Astrocyte of the cerebellum (primary cell): ENCODE measurements around the gene MYH3.

Source experiments
- DNase-seq: peaks from one replicate; pipeline ENCODE4 v3.0.0-alpha.2; 2011; ENCODE audit warnings: low read depth
- H3K4me3 ChIP-seq: 2 replicates; pipeline ENCODE4 v1.5.1; 2011; ENCODE audit warnings: mild to moderate bottlenecking, low read depth, low read length, moderate library complexity
- CTCF ChIP-seq: IDR thresholded peaks from 2 replicates; pipeline ENCODE4 v1.5.1; 2012; ENCODE audit warnings: low read length, low read depth, moderate library complexity, mild to moderate bottlenecking; ENCODE audit errors: missing control alignments
- in situ Hi-C: cut with HindIII; loops from 2 replicates; pipeline ENCODE4 v1.10.0; 2017; ENCODE audit warnings: low sequenced_read_pairs

The MYH3 gene

GRCh38 chr17:10583834-10584233, 73.3 kb downstream of the MYH3 start:
- H3K4me3 ChIP-seq = no peak overlapping the region
- no peak for TF ChIP-seq CTCF
- no peak for DNase-seq
- in situ Hi-C loops = no loop called here

GRCh38 chr17:10579270-10579669, 77.8 kb downstream of the MYH3 start:
- DNase-seq = no peak
- TF ChIP-seq CTCF = no peak
- in situ Hi-C loops = no loop called here
- no peak overlapping the region for H3K4me3 ChIP-seq
